Adrenal gland (tissue), 12 donors: Measurements from ENCODE around the gene ELMOD1. TPM values are rescaled to one million over a fixed set of nuclear protein-coding genes. Genes with fewer than 3 reads are reported as not detected.
A peak's percentile ranks its signal among the peaks of the same experiment; 100 is the strongest.
"Not testable (repeated sequence)": the region's sequence is repeated elsewhere in the genome, so short reads cannot be mapped to it uniquely, and the experiment has no call there.

Experiments
- DNase-seq, 7 donors: peaks; one replicate each; pipeline ENCODE4 v3.0.0-alpha.2; 2019 to 2020
- H3K27ac ChIP-seq, 5 donors: fragments of 200-600 bp; sonication (generic) in 4 of 5; 1 replicate in 3 of 5; 2 replicates in 2 of 5; pipeline versions ENCODE4 v1.5.1 to v1.8.0; 2016 to 2020; ENCODE audit warnings: mild to moderate bottlenecking in 1 of 5
- H3K27me3 ChIP-seq: fragments of 200-600 bp; 2 replicates; pipeline ENCODE4 v1.8.0; 2021
- H3K36me3 ChIP-seq, 2 donors: fragments of 200-600 bp; replicated peaks in 1 of 2; 1 replicate in 1 of 2; 2 replicates in 1 of 2; pipeline versions ENCODE4 v1.5.1 to v1.8.0; 2018 to 2022
- H3K4me1 ChIP-seq, 2 donors: fragments of 200-600 bp; replicated peaks in 1 of 2; 1 replicate in 1 of 2; 2 replicates in 1 of 2; pipeline versions ENCODE4 v1.5.1 to v1.8.0; 2018 to 2021
- H3K4me3 ChIP-seq, 4 donors: fragments of 200-600 bp; sonication (generic) in 3 of 4; one replicate each; pipeline ENCODE4 v1.5.1; 2016 to 2018
- H3K9me3 ChIP-seq, 3 donors: fragments of 200-600 bp; sonication (generic) in 1 of 3; replicated peaks in 1 of 3; 1 replicate in 2 of 3; 2 replicates in 1 of 3; pipeline versions ENCODE4 v1.5.1 to v1.8.0; 2016 to 2021
- CTCF ChIP-seq, 6 experiments: fragments of 450-650 bp in 4 of 6; fragments of 200-600 bp in 2 of 6; sonication (generic) in 1 of 6; IDR thresholded peaks; 1 replicate in 5 of 6; 2 replicates in 1 of 6; pipeline versions ENCODE4 v1.5.1 to v1.8.0; 2016 to 2021; ENCODE audit warnings: antibody characterized with exemption in 6 of 6, mild to moderate bottlenecking in 2 of 6, moderate library complexity in 1 of 6
- POLR2A ChIP-seq, 2 donors: fragments of 450-650 bp; IDR thresholded peaks; one replicate each; pipeline ENCODE4 v1.6.1; 2017; ENCODE audit warnings: antibody characterized with exemption in 2 of 2, mild to moderate bottlenecking in 2 of 2, moderate library complexity in 1 of 2
- WGBS, 4 donors: extraction: QIAGEN DNeasy Blood & Tissue Kit in 2 of 4; methylation state at CpG; one replicate each; pipeline versions ENCODE4 v1.1.5 to v1.1.7; 2013 to 2017; 5-methylcytosine and 5-hydroxymethylcytosine counted together
- intact Hi-C, 2 donors: fragments of 100-400 bp; cut with DNase I; formaldehyde crosslinking; loops; one replicate each; pipeline versions ENCODE4 v1.14.1 to v1.15.0; 2022 to 2023
- polyA plus RNA-seq, 3 donors: library from polyadenylated mRNA; stranded (reverse); fragments of 200-250 nt in 2 of 3; fragments of 350-450 nt in 1 of 3; fragmentation: Illumina TruSeq in 1 of 3; extraction: RNeasy Lipid Tissue Mini Kit (QIAGEN cat#74804) in 1 of 3; gene quantifications; one replicate each; pipeline ENCODE4 v1.2.3, GENCODE V29; 2013 to 2014
- total RNA-seq, 9 donors: library from RNA; depleted of rRNA in 4 of 9; stranded (reverse); fragments of >200 nt in 4 of 9; fragments of 120-200 nt in 1 of 9; fragmentation: NEBNext Ultra II Directional in 1 of 9; extraction: Animal tissue kit (Norgen Biotek cat#: 25700) in 1 of 9; gene quantifications; one replicate each; pipeline versions ENCODE4 v1.1.0 to v1.2.4, GENCODE V29; 2013 to 2023
- donor health status: healthy with polysubstance abuse.
- donor health status: Bipolar disorder and iron deficiency.
- donor health status: DM: yes; HTN: yes; CAD: no.
- donor health status: DM: no; HTN: no; CAD: no.
- donor health status: DM: no; HTN: no; CAD: no.
- donor health status: DM: yes; HTN: yes; CAD: no.

Gene ELMOD1
- total and polyA plus RNA-seq, 12 donors, result 0.23 to 8.5 (median 0.67) TPM; not detected in 2

GRCh38 chr11:107576497-107577345 is 14.2 kb upstream of the ELMOD1 start:
- intact Hi-C loops, result loop anchor here (5.0 kb wide), 1 partner anchor 111 kb away; no protein-coding TSS in a partner anchor
- H3K9me3 ChIP-seq, H3K4me3 ChIP-seq, H3K27me3 ChIP-seq, H3K4me1 ChIP-seq, H3K27ac ChIP-seq, H3K36me3 ChIP-seq: not testable (repeated sequence)
- TF ChIP-seq CTCF (IDR thresholded peaks at IDR 0.05), result peak; percentile 36 to 81 (median 70)
- peak; percentile 43 to 79 (median 58) for DNase-seq
- 17 to 31% (median 23%) methylated on average over 2 of the region's 2 CpGs for whole genome bisulfite sequencing, 4 donors

GRCh38 chr11:107577346-107577711 is 13.6 kb upstream of the ELMOD1 start:
- no peaks in the 10 kb centered on the region for H3K9me3 ChIP-seq
- no peaks in the 10 kb centered on the region for H3K4me1 ChIP-seq
- no peak overlapping the region for H3K27ac ChIP-seq
- no peak for DNase-seq
- TF ChIP-seq POLR2A (IDR thresholded peaks at IDR 0.05) (no peak), CTCF (IDR thresholded peaks at IDR 0.05) (no peak)
- H3K36me3 ChIP-seq, result no peaks in the 10 kb centered on the region
- intact Hi-C loops, result loop anchor here (5.0 kb wide), 1 partner anchor 110 kb away; no protein-coding TSS in a partner anchor
- 57 to 75% (median 66%) methylated on average over 6 of the region's 6 CpGs for WGBS, 4 donors
- H3K4me3 ChIP-seq, result no peak overlapping the region
- H3K27me3 ChIP-seq, result peaks cover 6% of the 10 kb centered on the region

- not testable (repeated sequence) for H3K27ac ChIP-seq, H3K27me3 ChIP-seq, H3K36me3 ChIP-seq, H3K4me3 ChIP-seq, DNase-seq, H3K9me3 ChIP-seq, H3K4me1 ChIP-seq
- intact Hi-C loops, result loop anchor here (5.0 kb wide), 1 partner anchor 108 kb away; no protein-coding TSS in a partner anchor
- WGBS, 4 donors, result 95 to 97% (median 96%) methylated on average over 2 of the region's 2 CpGs
These were observed 11.8 kb upstream of the ELMOD1 start for GRCh38 chr11:107579169-107579568.

GRCh38 chr11:107581147-107581546 is 9.8 kb upstream of the ELMOD1 start:
- Histone ChIP-seq H3K4me1 (no peaks in the 10 kb centered on the region), H3K27ac (no peak overlapping the region), H3K36me3 (no peaks in the 10 kb centered on the region), H3K4me3 (no peak overlapping the region), H3K27me3 (peaks cover 3% of the 10 kb centered on the region), H3K9me3 (no peaks in the 10 kb centered on the region)
- no peak for DNase-seq
- 48 to 74% (median 65%) methylated on average over 3 of the region's 3 CpGs for WGBS, 4 donors
- no peak for TF ChIP-seq POLR2A (IDR thresholded peaks at IDR 0.05)
- TF ChIP-seq CTCF (IDR thresholded peaks at IDR 0.05), result no peak
- intact Hi-C loops, result no loop called here
